HepG2 (cell line): ENCODE results near the gene FUT1. TPM values are rescaled to one million over a fixed set of nuclear protein-coding genes. Genes with fewer than 3 reads are reported as not detected.
A peak's percentile ranks its signal among the peaks of the same experiment; 100 is the strongest.

Experiments used
- BORCS8-MEF2B ChIP-seq: sonication (generic); formaldehyde crosslinking; IDR thresholded peaks from 2 replicates; pipeline ENCODE4 v1.8.0; 2022; ENCODE audit warnings: mild to moderate bottlenecking, missing genetic modification reagents
- CCDC6 ChIP-seq: sonication (generic); formaldehyde crosslinking; IDR thresholded peaks from 2 replicates; pipeline ENCODE4 v1.8.1; 2022; ENCODE audit warnings: mild to moderate bottlenecking, missing genetic modification reagents, moderate library complexity
- DMAP1 ChIP-seq: IDR thresholded peaks from 2 replicates; pipeline ENCODE4 v1.6.1; 2016
- DR1 ChIP-seq: sonication (generic); formaldehyde crosslinking; IDR thresholded peaks from 2 replicates; pipeline ENCODE4 v1.8.0; 2021; ENCODE audit warnings: mild to moderate bottlenecking, missing genetic modification reagents, inconsistent platforms
- MYNN ChIP-seq: sonication (generic); formaldehyde crosslinking; IDR thresholded peaks from 2 replicates; pipeline ENCODE4 v1.4.0; 2020; ENCODE audit warnings: mild to moderate bottlenecking, low read depth, missing genetic modification reagents
- ONECUT2 ChIP-seq: sonication (generic); formaldehyde crosslinking; IDR thresholded peaks from 2 replicates; pipeline ENCODE4 v1.4.0; 2020; ENCODE audit warnings: missing genetic modification reagents
- PCBP2 ChIP-seq: fragments of 200-400 bp; formaldehyde crosslinking; optimal IDR thresholded peaks from 2 replicates; pipeline ENCODE3; 2018; ENCODE audit warnings: low read length, low read depth; ENCODE audit not compliant: poor library complexity, severe bottlenecking
- PHF5A ChIP-seq: IDR thresholded peaks from one replicate; pipeline ENCODE4 v1.6.1; 2018; ENCODE audit warnings: low read depth, missing genetic modification reagents; ENCODE audit not compliant: unreplicated experiment
- PITX1 ChIP-seq: sonication (generic); formaldehyde crosslinking; IDR thresholded peaks from 2 replicates; pipeline ENCODE4 v1.5.1; 2020; ENCODE audit warnings: mild to moderate bottlenecking, missing genetic modification reagents
- RBAK ChIP-seq: sonication (generic); formaldehyde crosslinking; IDR thresholded peaks from 2 replicates; pipeline ENCODE4 v1.5.1; 2020; ENCODE audit warnings: mild to moderate bottlenecking, missing genetic modification reagents
- SALL2 ChIP-seq: sonication (generic); formaldehyde crosslinking; IDR thresholded peaks from 2 replicates; pipeline ENCODE4 v1.8.1; 2023; ENCODE audit warnings: mild to moderate bottlenecking, missing genetic modification reagents, inconsistent platforms
- SATB2 ChIP-seq: sonication (generic); formaldehyde crosslinking; IDR thresholded peaks from 2 replicates; pipeline ENCODE4 v1.5.0; 2020; ENCODE audit warnings: missing genetic modification reagents
- SIX1 ChIP-seq: sonication (generic); formaldehyde crosslinking; IDR thresholded peaks from 2 replicates; pipeline ENCODE4 v1.4.0; 2020; ENCODE audit warnings: missing genetic modification reagents, borderline replicate concordance
- TBX3 ChIP-seq: fragments of 450-650 bp; IDR thresholded peaks from 2 replicates; pipeline ENCODE4 v1.6.1; 2017; ENCODE audit warnings: antibody characterized with exemption, mild to moderate bottlenecking, inconsistent platforms, borderline replicate concordance
- ZFP36L2 ChIP-seq: sonication (generic); formaldehyde crosslinking; IDR thresholded peaks from 2 replicates; pipeline ENCODE4 v1.4.0; 2020; ENCODE audit warnings: missing genetic modification reagents
- ZFP37 ChIP-seq: sonication (generic); formaldehyde crosslinking; IDR thresholded peaks from 2 replicates; pipeline ENCODE4 v1.4.0; 2020; ENCODE audit warnings: missing genetic modification reagents, borderline replicate concordance
- ZNF563 ChIP-seq: sonication (generic); formaldehyde crosslinking; IDR thresholded peaks from 2 replicates; pipeline ENCODE4 v1.8.0; 2022; ENCODE audit warnings: mild to moderate bottlenecking, moderate library complexity, missing genetic modification reagents
- ZNF670 ChIP-seq: sonication (generic); formaldehyde crosslinking; IDR thresholded peaks from 2 replicates; pipeline ENCODE4 v1.8.0; 2022; ENCODE audit warnings: mild to moderate bottlenecking, missing genetic modification reagents, borderline replicate concordance
- ZNF713 ChIP-seq: sonication (generic); formaldehyde crosslinking; IDR thresholded peaks from 2 replicates; pipeline ENCODE4 v1.4.0; 2020; ENCODE audit warnings: mild to moderate bottlenecking, missing genetic modification reagents
- ZNF724P ChIP-seq: sonication (generic); formaldehyde crosslinking; IDR thresholded peaks from 2 replicates; pipeline ENCODE4 v1.8.0; 2022; ENCODE audit warnings: missing genetic modification reagents, borderline replicate concordance
- ZSCAN21 ChIP-seq: sonication (generic); formaldehyde crosslinking; IDR thresholded peaks from 2 replicates; pipeline ENCODE4 v1.8.0; 2022; ENCODE audit warnings: mild to moderate bottlenecking, missing genetic modification reagents, moderate library complexity, borderline replicate concordance
- ZSCAN22 ChIP-seq: sonication (generic); formaldehyde crosslinking; IDR thresholded peaks from 2 replicates; pipeline ENCODE4 v1.4.0; 2020; ENCODE audit warnings: mild to moderate bottlenecking, missing genetic modification reagents
- polyA plus RNA-seq, 8 experiments: library from polyadenylated mRNA; depleted of rRNA in 3 of 8; stranded (reverse) in 7 of 8; unstranded in 1 of 8; fragments of >200 nt; fragmentation: Illumina TruSeq in 4 of 8; extraction: Trizol in 4 of 8; gene quantifications; 2 replicates each; pipeline versions ENCODE4 v1.2.1 to v1.2.3, GENCODE V29; 2011 to 2016; ENCODE audit warnings: low read depth in 4 of 8, missing spikeins in 1 of 8, mixed read lengths in 1 of 8; ENCODE audit not compliant: insufficient read depth in 1 of 8
- total RNA-seq, 5 experiments: library from RNA; depleted of rRNA; stranded (reverse); fragments of >200 nt; fragmentation: Illumina TruSeq; extraction: Trizol; gene quantifications; 2 replicates each; pipeline ENCODE4 v1.2.3, GENCODE V29; 2016; ENCODE audit warnings: low read depth in 1 of 5
- TF ChIP-seq, protein P1 (sequence below): sonication (generic); formaldehyde crosslinking; IDR thresholded peaks from 2 replicates; pipeline ENCODE4 v1.4.0; 2020; ENCODE audit warnings: missing genetic modification reagents, borderline replicate concordance
- TF ChIP-seq, protein P2 (sequence below): IDR thresholded peaks from 2 replicates; pipeline ENCODE4 v1.6.1; 2016; ENCODE audit warnings: low read depth
- TF ChIP-seq, protein P3 (sequence below): sonication (generic); formaldehyde crosslinking; conservative IDR thresholded peaks from 2 replicates; pipeline ENCODE4 v1.8.0; 2022; ENCODE audit warnings: missing genetic modification reagents

Gene FUT1
- total and polyA plus RNA-seq, 2 of the 13 experiments (the other 11 are each of a cell fraction or from before 2014, with no cell fraction given): 0.07 to 1.1 TPM

DNA sequence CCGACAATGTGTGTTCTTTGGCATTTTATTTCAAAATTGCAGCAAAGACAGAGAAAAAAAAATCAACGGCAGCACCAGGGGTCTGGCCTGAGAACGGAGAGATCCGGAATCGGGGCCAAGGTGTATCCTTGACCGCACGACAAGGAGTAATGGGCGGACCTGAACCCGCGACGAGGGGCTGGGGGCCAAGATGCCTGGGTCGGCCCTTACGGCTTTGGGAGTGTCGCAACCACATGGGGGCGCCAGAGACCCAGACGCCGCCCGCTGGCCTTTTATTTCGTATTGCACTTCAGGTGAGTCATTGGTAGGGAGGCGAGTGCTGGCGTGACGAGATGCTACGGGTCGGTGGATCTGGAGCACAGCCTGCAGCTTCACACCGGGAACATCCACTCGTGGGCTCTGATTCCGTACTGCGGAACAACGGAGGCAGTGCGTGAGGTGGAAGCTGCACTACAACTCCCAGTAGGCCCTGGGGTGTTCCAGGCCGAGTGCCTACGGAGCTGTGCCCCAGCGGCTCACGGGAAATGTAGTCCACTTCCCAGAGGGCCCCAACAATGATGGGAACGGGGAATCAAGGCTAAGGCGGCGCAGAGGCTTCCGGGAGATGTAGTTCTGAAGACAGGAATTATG is 42.7 kb upstream of the FUT1 start (continued):
- TF ChIP-seq ZNF713 (CRISPR knock-in tag) (no peak), ZNF724P (no peak), ZSCAN22 (CRISPR knock-in tag) (0 out of 2 replicates have a peak, but pooled peaks have one; percentile 85), ZFP37 (no peak), ZNF563 (CRISPR knock-in tag) (no peak), SATB2 (CRISPR knock-in tag) (no peak), SIX1 (no peak), RBAK (CRISPR knock-in tag) (no peak), BORCS8-MEF2B (CRISPR knock-in tag) (0 out of 2 replicates have a peak, but pooled peaks have one; percentile 36), ZSCAN21 (0 out of 2 replicates have a peak, but pooled peaks have one; percentile 52), ONECUT2 (CRISPR knock-in tag) (no peak), DMAP1 (no peak), CCDC6 (CRISPR knock-in tag) (no peak), TBX3 (no peak), MYNN (CRISPR knock-in tag) (0 out of 2 replicates have a peak, but pooled peaks have one; percentile 19), ZNF670 (CRISPR knock-in tag) (no peak), PHF5A (CRISPR knock-in tag) (no peak), PCBP2 (no peak), SALL2 (CRISPR knock-in tag) (peak; percentile 42; the same call in 1 of the 2 replicates), PITX1 (no peak; the same call in 1 of the 2 replicates), DR1 (CRISPR knock-in tag) (no peak), ZFP36L2 (no peak; the same call in 1 of the 2 replicates)
- TF ChIP-seq, protein P1, sequence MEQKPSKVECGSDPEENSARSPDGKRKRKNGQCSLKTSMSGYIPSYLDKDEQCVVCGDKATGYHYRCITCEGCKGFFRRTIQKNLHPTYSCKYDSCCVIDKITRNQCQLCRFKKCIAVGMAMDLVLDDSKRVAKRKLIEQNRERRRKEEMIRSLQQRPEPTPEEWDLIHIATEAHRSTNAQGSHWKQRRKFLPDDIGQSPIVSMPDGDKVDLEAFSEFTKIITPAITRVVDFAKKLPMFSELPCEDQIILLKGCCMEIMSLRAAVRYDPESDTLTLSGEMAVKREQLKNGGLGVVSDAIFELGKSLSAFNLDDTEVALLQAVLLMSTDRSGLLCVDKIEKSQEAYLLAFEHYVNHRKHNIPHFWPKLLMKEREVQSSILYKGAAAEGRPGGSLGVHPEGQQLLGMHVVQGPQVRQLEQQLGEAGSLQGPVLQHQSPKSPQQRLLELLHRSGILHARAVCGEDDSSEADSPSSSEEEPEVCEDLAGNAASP (CRISPR knock-in tag): peak; percentile 48
- TF ChIP-seq, protein P2, sequence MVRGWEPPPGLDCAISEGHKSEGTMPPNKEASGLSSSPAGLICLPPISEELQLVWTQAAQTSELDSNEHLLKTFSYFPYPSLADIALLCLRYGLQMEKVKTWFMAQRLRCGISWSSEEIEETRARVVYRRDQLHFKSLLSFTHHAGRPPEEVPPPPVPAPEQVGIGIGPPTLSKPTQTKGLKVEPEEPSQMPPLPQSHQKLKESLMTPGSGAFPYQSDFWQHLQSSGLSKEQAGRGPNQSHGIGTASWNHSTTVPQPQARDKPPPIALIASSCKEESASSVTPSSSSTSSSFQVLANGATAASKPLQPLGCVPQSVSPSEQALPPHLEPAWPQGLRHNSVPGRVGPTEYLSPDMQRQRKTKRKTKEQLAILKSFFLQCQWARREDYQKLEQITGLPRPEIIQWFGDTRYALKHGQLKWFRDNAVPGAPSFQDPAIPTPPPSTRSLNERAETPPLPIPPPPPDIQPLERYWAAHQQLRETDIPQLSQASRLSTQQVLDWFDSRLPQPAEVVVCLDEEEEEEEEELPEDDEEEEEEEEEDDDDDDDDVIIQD: no peak
- TF ChIP-seq, protein P3, sequence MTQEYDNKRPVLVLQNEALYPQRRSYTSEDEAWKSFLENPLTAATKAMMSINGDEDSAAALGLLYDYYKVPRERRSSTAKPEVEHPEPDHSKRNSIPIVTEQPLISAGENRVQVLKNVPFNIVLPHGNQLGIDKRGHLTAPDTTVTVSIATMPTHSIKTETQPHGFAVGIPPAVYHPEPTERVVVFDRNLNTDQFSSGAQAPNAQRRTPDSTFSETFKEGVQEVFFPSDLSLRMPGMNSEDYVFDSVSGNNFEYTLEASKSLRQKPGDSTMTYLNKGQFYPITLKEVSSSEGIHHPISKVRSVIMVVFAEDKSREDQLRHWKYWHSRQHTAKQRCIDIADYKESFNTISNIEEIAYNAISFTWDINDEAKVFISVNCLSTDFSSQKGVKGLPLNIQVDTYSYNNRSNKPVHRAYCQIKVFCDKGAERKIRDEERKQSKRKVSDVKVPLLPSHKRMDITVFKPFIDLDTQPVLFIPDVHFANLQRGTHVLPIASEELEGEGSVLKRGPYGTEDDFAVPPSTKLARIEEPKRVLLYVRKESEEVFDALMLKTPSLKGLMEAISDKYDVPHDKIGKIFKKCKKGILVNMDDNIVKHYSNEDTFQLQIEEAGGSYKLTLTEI (CRISPR knock-in tag): no peak
